GM12891 (cell line): Measurements from ENCODE around the gene DESI1.
"Not testable (repeated sequence)": the region's sequence is repeated elsewhere in the genome, so short reads cannot be mapped to it uniquely, and the experiment has no call there.

ENCODE experiments used
- DNase-seq: peaks from one replicate; pipeline ENCODE4 v3.0.0; 2011; ENCODE audit warnings: low spot score; ENCODE audit not compliant: insufficient read length
- FAIRE-seq: peaks from 2 replicates; lab custom pipeline; 2011; peaks lifted over from hg19 to GRCh38; lab: Jason Lieb, UNC
- PAX5 ChIP-seq: IDR thresholded peaks from 2 replicates; pipeline ENCODE4 v1.6.1; 2011; ENCODE audit warnings: low read length, moderate library complexity, mild to moderate bottlenecking; ENCODE audit not compliant: insufficient read depth, severe bottlenecking
- POLR2A ChIP-seq: IDR thresholded peaks from 2 replicates; pipeline ENCODE4 v1.6.1; 2011; ENCODE audit warnings: low read depth, low read length, control low read depth
- POLR2AphosphoS5 ChIP-seq: IDR thresholded peaks from 2 replicates; pipeline ENCODE4 v1.6.1; 2011; ENCODE audit warnings: low read depth, low read length, control low read depth
- POU2F2 ChIP-seq: IDR thresholded peaks from 2 replicates; pipeline ENCODE4 v1.6.1; 2011; ENCODE audit warnings: low read depth, mild to moderate bottlenecking, control low read depth, low read length, moderate library complexity
- SPI1 ChIP-seq: IDR thresholded peaks from 2 replicates; pipeline ENCODE4 v1.6.1; 2011; ENCODE audit warnings: low read depth, low read length, control low read depth
- TAF1 ChIP-seq: IDR thresholded peaks from 2 replicates; pipeline ENCODE4 v1.6.1; 2011; ENCODE audit warnings: low read depth, low read length, control low read depth

Gene DESI1

GRCh38 chr22:41563051-41563711, 57.7 kb downstream of the DESI1 start:
- no peak for TF ChIP-seq POLR2A
- TF ChIP-seq POLR2AphosphoS5: no peak
- TF ChIP-seq POU2F2: no peak
- no peak for TF ChIP-seq SPI1
- TF ChIP-seq PAX5: no peak
- TF ChIP-seq TAF1: no peak
- FAIRE-seq: no peak
- DNase-seq: no peak

- FAIRE-seq: no peak
- no peak for TF ChIP-seq PAX5
- no peak for TF ChIP-seq POLR2AphosphoS5
- TF ChIP-seq SPI1: no peak
- no peak for TF ChIP-seq POU2F2
- TF ChIP-seq POLR2A: no peak
- TF ChIP-seq TAF1: no peak
These were observed 58.4 kb downstream of the DESI1 start for GRCh38 chr22:41562461-41562860.

GRCh38 chr22:41561788-41562187, 59.1 kb downstream of the DESI1 start:
- DNase-seq: no peak
- no peak for FAIRE-seq
- TF ChIP-seq TAF1 (no peak), PAX5 (no peak), POLR2A (no peak), POLR2AphosphoS5 (no peak), POU2F2 (no peak), SPI1 (no peak)

More at GRCh38 chr22:41562461-41562860, 58.4 kb downstream of the DESI1 start:
- DNase-seq: no peak

- no peak for TF ChIP-seq POU2F2
- no peak for TF ChIP-seq POLR2AphosphoS5
- no peak for TF ChIP-seq SPI1
- TF ChIP-seq POLR2A: no peak
- FAIRE-seq (no peak), DNase-seq (no peak)
These were observed 59.5 kb downstream of the DESI1 start for GRCh38 chr22:41561335-41561734.

- DNase-seq (no peak), FAIRE-seq (no peak)
- TF ChIP-seq TAF1 (no peak), SPI1 (no peak), POU2F2 (no peak), PAX5 (no peak), POLR2A (no peak), POLR2AphosphoS5 (no peak)
These were observed 60.8 kb downstream of the DESI1 start for GRCh38 chr22:41560095-41560471.

- not testable (repeated sequence) for FAIRE-seq, DNase-seq
These were observed 62.6 kb downstream of the DESI1 start for GRCh38 chr22:41558241-41558630.

- DNase-seq: no peak
- no peak for FAIRE-seq
These were observed 63.2 kb downstream of the DESI1 start for GRCh38 chr22:41557401-41558240.

GRCh38 chr22:41556561-41556960, 64.3 kb downstream of the DESI1 start:
- no peak for DNase-seq
- TF ChIP-seq SPI1 (no peak), POLR2A (no peak), POLR2AphosphoS5 (no peak), PAX5 (no peak), TAF1 (no peak), POU2F2 (no peak)
- no peak for FAIRE-seq

More at GRCh38 chr22:41557401-41558240, 63.2 kb downstream of the DESI1 start:
- no peak for TF ChIP-seq POLR2A
- TF ChIP-seq POU2F2: no peak
- no peak for TF ChIP-seq SPI1
- TF ChIP-seq PAX5: no peak
- no peak for TF ChIP-seq POLR2AphosphoS5
- no peak for TF ChIP-seq TAF1

GRCh38 chr22:41555325-41555982, 65.4 kb downstream of the DESI1 start:
- TF ChIP-seq TAF1 (no peak), POU2F2 (no peak), SPI1 (no peak), POLR2AphosphoS5 (no peak), PAX5 (no peak)
- DNase-seq (no peak), FAIRE-seq (no peak)
